ENCODE results near the gene PRPF19.

DNA sequence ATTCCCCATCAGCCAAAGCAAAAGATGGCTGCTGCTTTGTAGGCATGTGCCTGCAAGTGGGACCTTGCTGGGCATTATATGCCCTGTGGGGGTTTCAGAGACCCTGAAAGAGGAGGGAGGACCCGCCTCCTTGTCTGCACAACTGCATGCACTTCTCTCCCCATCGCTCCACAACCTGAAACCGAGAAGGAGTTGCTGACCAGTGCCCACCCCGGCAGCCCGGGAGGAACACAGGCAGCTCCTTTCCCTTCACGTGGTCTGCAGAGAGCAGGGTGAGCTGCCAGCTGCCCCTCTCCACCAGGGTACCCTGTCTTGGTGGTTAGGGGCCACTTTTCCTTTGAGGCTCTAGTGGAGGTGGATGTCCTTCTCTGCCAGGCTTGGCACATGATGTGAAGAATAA, 16.5 kb upstream of the PRPF19 start:
- no peak for TF ChIP-seq EZH2 (IDR thresholded peaks at IDR 0.05; ENCODE audit: borderline replicate concordance, low read depth, low read length, severe bottlenecking)
- TF ChIP-seq, protein P1, sequence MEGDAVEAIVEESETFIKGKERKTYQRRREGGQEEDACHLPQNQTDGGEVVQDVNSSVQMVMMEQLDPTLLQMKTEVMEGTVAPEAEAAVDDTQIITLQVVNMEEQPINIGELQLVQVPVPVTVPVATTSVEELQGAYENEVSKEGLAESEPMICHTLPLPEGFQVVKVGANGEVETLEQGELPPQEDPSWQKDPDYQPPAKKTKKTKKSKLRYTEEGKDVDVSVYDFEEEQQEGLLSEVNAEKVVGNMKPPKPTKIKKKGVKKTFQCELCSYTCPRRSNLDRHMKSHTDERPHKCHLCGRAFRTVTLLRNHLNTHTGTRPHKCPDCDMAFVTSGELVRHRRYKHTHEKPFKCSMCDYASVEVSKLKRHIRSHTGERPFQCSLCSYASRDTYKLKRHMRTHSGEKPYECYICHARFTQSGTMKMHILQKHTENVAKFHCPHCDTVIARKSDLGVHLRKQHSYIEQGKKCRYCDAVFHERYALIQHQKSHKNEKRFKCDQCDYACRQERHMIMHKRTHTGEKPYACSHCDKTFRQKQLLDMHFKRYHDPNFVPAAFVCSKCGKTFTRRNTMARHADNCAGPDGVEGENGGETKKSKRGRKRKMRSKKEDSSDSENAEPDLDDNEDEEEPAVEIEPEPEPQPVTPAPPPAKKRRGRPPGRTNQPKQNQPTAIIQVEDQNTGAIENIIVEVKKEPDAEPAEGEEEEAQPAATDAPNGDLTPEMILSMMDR (IDR thresholded peaks at IDR 0.05; ENCODE audit: borderline replicate concordance, extremely low read depth, low read length, poor library complexity, severe bottlenecking), result no peak

Data from DND-41 (cell line).